Brain microvascular endothelial cell (primary cell): ENCODE data around the gene SMCO4.
A peak's percentile ranks its signal among the peaks of the same experiment; 100 is the strongest.
"Not testable (repeated sequence)": the region's sequence is repeated elsewhere in the genome, so short reads cannot be mapped to it uniquely, and the experiment has no call there.

Experiments
- DNase-seq: peaks from one replicate; pipeline ENCODE4 v3.0.0-alpha.2; 2020
- H3K27ac ChIP-seq: fragments of 250-450 bp; sonication (Bioruptor Pico); 2 replicates; pipeline ENCODE4 v1.5.1; 2020; ENCODE audit warnings: mild to moderate bottlenecking, moderate library complexity
- H3K27me3 ChIP-seq: fragments of 250-450 bp; sonication (Bioruptor Pico); replicated peaks from 2 replicates; pipeline ENCODE4 v1.5.1; 2020; ENCODE audit warnings: mild to moderate bottlenecking
- H3K36me3 ChIP-seq: fragments of 250-450 bp; sonication (Bioruptor Pico); replicated peaks from 2 replicates; pipeline ENCODE4 v1.5.1; 2020; ENCODE audit warnings: mild to moderate bottlenecking
- H3K4me3 ChIP-seq: 2 replicates; pipeline ENCODE4 v1.5.1; 2011; ENCODE audit warnings: low read depth, mild to moderate bottlenecking, control low read depth, low read length, moderate library complexity
- CTCF ChIP-seq: IDR thresholded peaks from 2 replicates; pipeline ENCODE4 v1.5.1; 2011; ENCODE audit warnings: low read depth, mild to moderate bottlenecking, moderate library complexity, low read length, control low read depth, inconsistent platforms; ENCODE audit errors: missing control alignments
- in situ Hi-C: cut with HindIII; loops from 2 replicates; pipeline ENCODE4 v1.10.0; 2017; ENCODE audit warnings: low sequenced_read_pairs, low pct_ligation_motif_present

Gene SMCO4

GRCh38 chr11:93543292-93543977 lies at the start of gene SMCO4:
Gene SMCO4 (minus strand): TSS chr11:93543391. CDS start chr11:93479189, 64,202 bp downstream.
- H3K27ac ChIP-seq, result peak within 1 kb of the TSS; percentile 45
- peak; percentile 60 for TF ChIP-seq CTCF
- peak within 1 kb of the TSS; percentile 67 for H3K4me3 ChIP-seq
- in situ Hi-C loops, result no loop called here
- no peaks in the 10 kb centered on the region for H3K27me3 ChIP-seq
- peak; percentile 58 for DNase-seq
- no peaks in the 10 kb centered on the region for H3K36me3 ChIP-seq

GRCh38 chr11:93591247-93591898 lies 48.2 kb upstream of the SMCO4 start:
- no peaks in the 10 kb centered on the region for H3K36me3 ChIP-seq
- peak; percentile 79 for DNase-seq
- H3K27me3 ChIP-seq, result no peaks in the 10 kb centered on the region
- no peak overlapping the region for H3K4me3 ChIP-seq
- in situ Hi-C loops, result no loop called here
- no peak for TF ChIP-seq CTCF
- no peak overlapping the region for H3K27ac ChIP-seq

- Histone ChIP-seq H3K36me3 (no peaks in the 10 kb centered on the region), H3K27me3 (no peaks in the 10 kb centered on the region), H3K4me3 (no peak overlapping the region), H3K27ac (no peak overlapping the region)
- TF ChIP-seq CTCF, result no peak
- in situ Hi-C loops, result no loop called here
- DNase-seq, result no peak
Observed at GRCh38 chr11:93589347-93589746, 46.2 kb upstream of the SMCO4 start.

GRCh38 chr11:93587858-93588581 lies 44.8 kb upstream of the SMCO4 start:
- in situ Hi-C loops, result no loop called here
- H3K27ac ChIP-seq, result no peak overlapping the region
- DNase-seq, result no peak

GRCh38 chr11:93587425-93587824 lies 44.2 kb upstream of the SMCO4 start:
- H3K36me3 ChIP-seq, H3K27me3 ChIP-seq, H3K4me3 ChIP-seq, in situ Hi-C loops, H3K27ac ChIP-seq, DNase-seq: not testable (repeated sequence)

More at GRCh38 chr11:93587858-93588581, 44.8 kb upstream of the SMCO4 start:
- H3K36me3 ChIP-seq, result no peaks in the 10 kb centered on the region
- no peak overlapping the region for H3K4me3 ChIP-seq
- TF ChIP-seq CTCF, result no peak
- no peaks in the 10 kb centered on the region for H3K27me3 ChIP-seq

- H3K4me3 ChIP-seq, result no peak overlapping the region
- DNase-seq, result peak; percentile 80
- no peaks in the 10 kb centered on the region for H3K36me3 ChIP-seq
- no peaks in the 10 kb centered on the region for H3K27me3 ChIP-seq
- no peak for TF ChIP-seq CTCF
- no peak overlapping the region for H3K27ac ChIP-seq
- in situ Hi-C loops, result no loop called here
Observed at GRCh38 chr11:93585758-93586157, 42.6 kb upstream of the SMCO4 start.
